SK-N-SH (cell line): ENCODE results near the gene FGF8. TPM values are rescaled to one million over a fixed set of nuclear protein-coding genes. Genes with fewer than 3 reads are reported as not detected.

ENCODE experiments used
- CTCF ChIA-PET: fragments of 300-600, 350-600 bp; formaldehyde crosslinking; extraction: SDS; loops from one replicate; lab custom pipeline; 2021; lab: Yijun Ruan, JAX
- POLR2A ChIA-PET: fragments of 350-600 bp; sonication (Branson Sonifier 250); formaldehyde crosslinking; extraction: SDS; loops from one replicate; lab custom pipeline; 2020; ENCODE audit warnings: antibody characterized with exemption, inconsistent platforms; lab: Yijun Ruan, JAX
- DNase-seq: peaks from one replicate; pipeline ENCODE4 v3.0.0; 2012
- H2AFZ ChIP-seq: fragments of 200-600 bp; sonication (generic); 2 replicates; pipeline ENCODE4 v1.8.1; 2016; ENCODE audit warnings: antibody characterized with exemption, mild to moderate bottlenecking, low read depth
- H3F3A ChIP-seq: fragments of 200-600 bp; sonication (generic); replicated peaks from 2 replicates; pipeline ENCODE3; 2016; ENCODE audit warnings: antibody characterized with exemption, mild to moderate bottlenecking; ENCODE audit not compliant: insufficient read depth
- H3K27ac ChIP-seq, 2 experiments: fragments of 200-500 bp in 1 of 2; fragments of 200-600 bp in 1 of 2; sonication (Bioruptor generic) in 1 of 2; sonication (generic), shearing (Covaris generic) in 1 of 2; 2 replicates each; pipeline versions ENCODE4 v1.5.1 to v1.6.1; 2014 to 2016; ENCODE audit warnings: low read depth in 2 of 2, inconsistent platforms in 1 of 2, low read length in 1 of 2, mild to moderate bottlenecking in 1 of 2, mixed read lengths in 1 of 2
- H3K27me3 ChIP-seq: fragments of 200-600 bp; sonication (generic), shearing (Covaris generic); 2 replicates; pipeline ENCODE4 v1.6.1; 2016; ENCODE audit warnings: mixed run types; ENCODE audit not compliant: insufficient read depth
- H3K36me3 ChIP-seq, 2 experiments: fragments of 200-500 bp in 1 of 2; fragments of 200-600 bp in 1 of 2; sonication (Bioruptor generic) in 1 of 2; sonication (generic) in 1 of 2; replicated peaks in 1 of 2; 2 replicates each; pipeline versions ENCODE3 to v1.5.1; 2014 to 2016; ENCODE audit warnings: low read length in 1 of 2, mild to moderate bottlenecking in 1 of 2; ENCODE audit not compliant: insufficient read depth in 2 of 2, control insufficient read depth in 1 of 2
- H3K4me1 ChIP-seq, 2 experiments: fragments of 200-500 bp in 1 of 2; fragments of 200-600 bp in 1 of 2; sonication (Bioruptor generic) in 1 of 2; sonication (generic), shearing (Covaris generic) in 1 of 2; 2 replicates each; pipeline versions ENCODE4 v1.5.1 to v1.6.1; 2014 to 2016; ENCODE audit warnings: low read depth in 1 of 2, low read length in 1 of 2, mixed run types in 1 of 2; ENCODE audit not compliant: insufficient read depth in 2 of 2, control insufficient read depth in 1 of 2
- H3K4me2 ChIP-seq: fragments of 200-600 bp; sonication (generic), shearing (Covaris generic); 2 replicates; pipeline ENCODE4 v1.6.1; 2017; ENCODE audit warnings: mixed run types
- H3K4me3 ChIP-seq, 2 experiments: fragments of 200-500 bp in 1 of 2; fragments of 200-600 bp in 1 of 2; sonication (Bioruptor generic) in 1 of 2; sonication (generic), shearing (Covaris generic) in 1 of 2; 2 replicates each; pipeline versions ENCODE4 v1.5.1 to v1.8.1; 2014 to 2016; ENCODE audit warnings: low read depth in 2 of 2, inconsistent platforms in 1 of 2, low read length in 1 of 2, mild to moderate bottlenecking in 1 of 2, mixed read lengths in 1 of 2, moderate library complexity in 1 of 2
- H3K79me2 ChIP-seq: fragments of 200-600 bp; sonication (generic); 2 replicates; pipeline ENCODE4 v1.8.1; 2017; ENCODE audit warnings: mild to moderate bottlenecking; ENCODE audit not compliant: insufficient read depth
- H3K9ac ChIP-seq: fragments of 200-600 bp; sonication (generic); 2 replicates; pipeline ENCODE4 v1.6.1; 2017; ENCODE audit warnings: mixed run types
- H3K9me2 ChIP-seq: fragments of 200-600 bp; sonication (generic); 2 replicates; pipeline ENCODE4 v1.6.1; 2017; ENCODE audit warnings: mixed run types
- H3K9me3 ChIP-seq: fragments of 200-600 bp; sonication (generic); 2 replicates; pipeline ENCODE4 v1.6.1; 2017; ENCODE audit warnings: mixed run types, mild to moderate bottlenecking, moderate library complexity
- H4K20me1 ChIP-seq: fragments of 200-600 bp; sonication (generic); 2 replicates; pipeline ENCODE4 v1.6.1; 2017; ENCODE audit warnings: mild to moderate bottlenecking, mixed run types; ENCODE audit not compliant: insufficient read depth
- CHD2 ChIP-seq: fragments of 150-350 bp; IDR thresholded peaks from 2 replicates; pipeline ENCODE4 v1.6.1; 2018; ENCODE audit warnings: low read length; ENCODE audit not compliant: partially characterized antibody
- EP300 ChIP-seq, 2 experiments: IDR thresholded peaks; 2 replicates each; pipeline versions ENCODE4 v1.4.0 to v1.6.1; 2012; ENCODE audit warnings: borderline replicate concordance in 1 of 2, low read depth in 1 of 2, low read length in 1 of 2
- EZH2phosphoT487 ChIP-seq: fragments of 200-600 bp; sonication (generic); IDR thresholded peaks from 2 replicates; pipeline ENCODE4 v1.6.1; 2017; ENCODE audit warnings: low read depth, mixed run types, mild to moderate bottlenecking, antibody characterized with exemption, moderate library complexity, borderline replicate concordance
- FOSL2 ChIP-seq: IDR thresholded peaks from 2 replicates; pipeline ENCODE4 v1.4.0; 2012; ENCODE audit warnings: low read depth, mild to moderate bottlenecking, moderate library complexity, borderline replicate concordance
- FOXJ3 ChIP-seq: sonication (generic); formaldehyde crosslinking; IDR thresholded peaks from 2 replicates; pipeline ENCODE4 v1.5.1; 2020; ENCODE audit warnings: mild to moderate bottlenecking, missing genetic modification reagents
- GABPA ChIP-seq: IDR thresholded peaks from 2 replicates; pipeline ENCODE4 v1.4.0; 2012; ENCODE audit warnings: low read depth, mild to moderate bottlenecking
- GATA2 ChIP-seq: sonication (generic); formaldehyde crosslinking; IDR thresholded peaks from 2 replicates; pipeline ENCODE4 v1.5.0; 2020; ENCODE audit warnings: mild to moderate bottlenecking, missing genetic modification reagents
- JUND ChIP-seq: IDR thresholded peaks from 2 replicates; pipeline ENCODE4 v1.4.0; 2012
- MEF2A ChIP-seq: IDR thresholded peaks from 2 replicates; pipeline ENCODE4 v1.4.0; 2012; ENCODE audit warnings: low read depth, borderline replicate concordance
- NFIC ChIP-seq: IDR thresholded peaks from 2 replicates; pipeline ENCODE4 v1.4.0; 2012; ENCODE audit warnings: borderline replicate concordance
- NRF1 ChIP-seq: IDR thresholded peaks from 2 replicates; pipeline ENCODE4 v1.6.1; 2012; ENCODE audit warnings: low read depth, mild to moderate bottlenecking, low read length
- RFX5 ChIP-seq: IDR thresholded peaks from 2 replicates; pipeline ENCODE4 v1.6.1; 2012; ENCODE audit warnings: mild to moderate bottlenecking, improper control_type of control experiment, low read length
- RXRA ChIP-seq: IDR thresholded peaks from 2 replicates; pipeline ENCODE4 v1.4.0; 2012; ENCODE audit warnings: low read depth, mild to moderate bottlenecking, borderline replicate concordance
- SIN3A ChIP-seq: IDR thresholded peaks from 2 replicates; pipeline ENCODE4 v1.6.1; 2012; ENCODE audit warnings: low read depth, mild to moderate bottlenecking, low read length, moderate library complexity, borderline replicate concordance
- SMC3 ChIP-seq: IDR thresholded peaks from 2 replicates; pipeline ENCODE4 v1.6.1; 2012; ENCODE audit warnings: low read depth, low read length, improper control_type of control experiment
- TCF12 ChIP-seq: IDR thresholded peaks from 2 replicates; pipeline ENCODE4 v1.4.0; 2012
- WGBS: methylation state at CpG from one replicate; pipeline ENCODE4 v1.1.6; 2017; ENCODE audit warnings: low lambda C conversion rate; 5-methylcytosine and 5-hydroxymethylcytosine counted together
- polyA plus RNA-seq, 3 experiments: library from polyadenylated mRNA; depleted of rRNA; stranded (reverse); fragments of >200 nt; gene quantifications; 2 replicates each; pipeline ENCODE4 v1.2.3, GENCODE V29; 2012
- TF ChIP-seq, protein P1 (sequence below): IDR thresholded peaks from 2 replicates; pipeline ENCODE4 v1.6.1; 2012; ENCODE audit warnings: mild to moderate bottlenecking, low read depth, low read length, moderate library complexity
- TF ChIP-seq, protein P2 (sequence below): IDR thresholded peaks from 2 replicates; pipeline ENCODE4 v1.4.0; 2012; ENCODE audit warnings: low read depth, borderline replicate concordance
- TF ChIP-seq, protein P3 (sequence below): fragments of 150-350 bp; IDR thresholded peaks from 2 replicates; pipeline ENCODE4 v1.6.1; 2017; ENCODE audit warnings: antibody characterized with exemption, low read length, low read depth, borderline replicate concordance
- TF ChIP-seq, protein P4 (sequence below): fragments of 200-600 bp; sonication (generic); IDR thresholded peaks from 2 replicates; pipeline ENCODE4 v1.6.1; 2017; ENCODE audit warnings: antibody characterized with exemption, mild to moderate bottlenecking, moderate library complexity

Gene FGF8
- polyA plus RNA-seq, 1 of the 3 experiments (the other 2 are of a cell fraction), result not detected

DNA sequence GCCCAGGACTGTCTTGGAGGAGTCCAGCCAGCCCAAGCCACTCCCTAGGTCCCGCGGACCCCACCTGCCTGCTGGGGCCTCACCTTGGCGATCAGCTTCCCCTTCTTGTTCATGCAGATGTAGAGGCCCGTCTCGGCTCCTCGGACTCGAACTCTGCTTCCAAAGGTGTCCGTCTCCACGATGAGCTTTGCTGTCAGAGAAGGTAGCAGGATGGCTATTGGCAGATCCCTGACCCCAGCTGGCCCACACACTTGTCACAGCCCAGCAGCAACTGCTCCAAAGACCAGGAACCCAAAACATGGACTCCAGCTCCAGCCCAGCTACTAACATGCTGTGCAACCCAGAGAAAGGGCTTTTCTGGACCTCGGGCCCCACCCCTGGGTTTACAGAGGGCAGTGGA is 4.5 kb downstream of the FGF8 start:
- peak; percentile 18 for DNase-seq
- Histone ChIP-seq H3K36me3 (no peaks in the 10 kb centered on the region), H3K4me1 (no peaks in the 10 kb centered on the region; a peak in 1 of 4 replicates), H2AFZ (no peak overlapping the region), H3K4me2 (no peak overlapping the region), H3K9me3 (no peaks in the 10 kb centered on the region), H4K20me1 (no peaks in the 10 kb centered on the region), H3F3A (no peaks in the 10 kb centered on the region), H3K79me2 (no peaks in the 10 kb centered on the region), H3K9ac (no peak overlapping the region), H3K27ac (no peak overlapping the region), H3K4me3 (no peak overlapping the region), H3K27me3 (no peaks in the 10 kb centered on the region), H3K9me2 (no peaks in the 10 kb centered on the region)
- ChIA-PET CTCF (interaction anchor here (0.8 to 4.0 kb wide), 4 partner anchors 11 to 558 kb away, joined by 3 to 35 read pairs (median 4); partner anchors contain the start of gene NPM3), POLR2A (no interaction called here)
- no peak for TF ChIP-seq EZH2phosphoT487
- TF ChIP-seq, protein P1, sequence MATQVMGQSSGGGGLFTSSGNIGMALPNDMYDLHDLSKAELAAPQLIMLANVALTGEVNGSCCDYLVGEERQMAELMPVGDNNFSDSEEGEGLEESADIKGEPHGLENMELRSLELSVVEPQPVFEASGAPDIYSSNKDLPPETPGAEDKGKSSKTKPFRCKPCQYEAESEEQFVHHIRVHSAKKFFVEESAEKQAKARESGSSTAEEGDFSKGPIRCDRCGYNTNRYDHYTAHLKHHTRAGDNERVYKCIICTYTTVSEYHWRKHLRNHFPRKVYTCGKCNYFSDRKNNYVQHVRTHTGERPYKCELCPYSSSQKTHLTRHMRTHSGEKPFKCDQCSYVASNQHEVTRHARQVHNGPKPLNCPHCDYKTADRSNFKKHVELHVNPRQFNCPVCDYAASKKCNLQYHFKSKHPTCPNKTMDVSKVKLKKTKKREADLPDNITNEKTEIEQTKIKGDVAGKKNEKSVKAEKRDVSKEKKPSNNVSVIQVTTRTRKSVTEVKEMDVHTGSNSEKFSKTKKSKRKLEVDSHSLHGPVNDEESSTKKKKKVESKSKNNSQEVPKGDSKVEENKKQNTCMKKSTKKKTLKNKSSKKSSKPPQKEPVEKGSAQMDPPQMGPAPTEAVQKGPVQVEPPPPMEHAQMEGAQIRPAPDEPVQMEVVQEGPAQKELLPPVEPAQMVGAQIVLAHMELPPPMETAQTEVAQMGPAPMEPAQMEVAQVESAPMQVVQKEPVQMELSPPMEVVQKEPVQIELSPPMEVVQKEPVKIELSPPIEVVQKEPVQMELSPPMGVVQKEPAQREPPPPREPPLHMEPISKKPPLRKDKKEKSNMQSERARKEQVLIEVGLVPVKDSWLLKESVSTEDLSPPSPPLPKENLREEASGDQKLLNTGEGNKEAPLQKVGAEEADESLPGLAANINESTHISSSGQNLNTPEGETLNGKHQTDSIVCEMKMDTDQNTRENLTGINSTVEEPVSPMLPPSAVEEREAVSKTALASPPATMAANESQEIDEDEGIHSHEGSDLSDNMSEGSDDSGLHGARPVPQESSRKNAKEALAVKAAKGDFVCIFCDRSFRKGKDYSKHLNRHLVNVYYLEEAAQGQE, result no peak
- no peak for TF ChIP-seq FOSL2
- no peak for TF ChIP-seq SMC3
- TF ChIP-seq CHD2, result no peak
- TF ChIP-seq NRF1, result no peak
- TF ChIP-seq TCF12, result no peak
- TF ChIP-seq, protein P2, sequence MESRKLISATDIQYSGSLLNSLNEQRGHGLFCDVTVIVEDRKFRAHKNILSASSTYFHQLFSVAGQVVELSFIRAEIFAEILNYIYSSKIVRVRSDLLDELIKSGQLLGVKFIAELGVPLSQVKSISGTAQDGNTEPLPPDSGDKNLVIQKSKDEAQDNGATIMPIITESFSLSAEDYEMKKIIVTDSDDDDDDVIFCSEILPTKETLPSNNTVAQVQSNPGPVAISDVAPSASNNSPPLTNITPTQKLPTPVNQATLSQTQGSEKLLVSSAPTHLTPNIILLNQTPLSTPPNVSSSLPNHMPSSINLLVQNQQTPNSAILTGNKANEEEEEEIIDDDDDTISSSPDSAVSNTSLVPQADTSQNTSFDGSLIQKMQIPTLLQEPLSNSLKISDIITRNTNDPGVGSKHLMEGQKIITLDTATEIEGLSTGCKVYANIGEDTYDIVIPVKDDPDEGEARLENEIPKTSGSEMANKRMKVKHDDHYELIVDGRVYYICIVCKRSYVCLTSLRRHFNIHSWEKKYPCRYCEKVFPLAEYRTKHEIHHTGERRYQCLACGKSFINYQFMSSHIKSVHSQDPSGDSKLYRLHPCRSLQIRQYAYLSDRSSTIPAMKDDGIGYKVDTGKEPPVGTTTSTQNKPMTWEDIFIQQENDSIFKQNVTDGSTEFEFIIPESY, result no peak
- TF ChIP-seq EP300 (IDR thresholded peaks at IDR 0.05; ENCODE audit: borderline replicate concordance in 1 of 2, low read depth in 1 of 2, low read length in 1 of 2), result no peak
- TF ChIP-seq, protein P3, sequence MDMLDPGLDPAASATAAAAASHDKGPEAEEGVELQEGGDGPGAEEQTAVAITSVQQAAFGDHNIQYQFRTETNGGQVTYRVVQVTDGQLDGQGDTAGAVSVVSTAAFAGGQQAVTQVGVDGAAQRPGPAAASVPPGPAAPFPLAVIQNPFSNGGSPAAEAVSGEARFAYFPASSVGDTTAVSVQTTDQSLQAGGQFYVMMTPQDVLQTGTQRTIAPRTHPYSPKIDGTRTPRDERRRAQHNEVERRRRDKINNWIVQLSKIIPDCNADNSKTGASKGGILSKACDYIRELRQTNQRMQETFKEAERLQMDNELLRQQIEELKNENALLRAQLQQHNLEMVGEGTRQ, result no peak
- no peak for TF ChIP-seq GABPA
- no peak for TF ChIP-seq GATA2 (CRISPR knock-in tag)
- no peak for TF ChIP-seq NFIC
- no peak for TF ChIP-seq RFX5
- TF ChIP-seq MEF2A, result no peak
- TF ChIP-seq FOXJ3 (CRISPR knock-in tag), result no peak
- TF ChIP-seq RXRA, result no peak
- no peak for TF ChIP-seq JUND
- TF ChIP-seq SIN3A, result no peak
- TF ChIP-seq, protein P4, sequence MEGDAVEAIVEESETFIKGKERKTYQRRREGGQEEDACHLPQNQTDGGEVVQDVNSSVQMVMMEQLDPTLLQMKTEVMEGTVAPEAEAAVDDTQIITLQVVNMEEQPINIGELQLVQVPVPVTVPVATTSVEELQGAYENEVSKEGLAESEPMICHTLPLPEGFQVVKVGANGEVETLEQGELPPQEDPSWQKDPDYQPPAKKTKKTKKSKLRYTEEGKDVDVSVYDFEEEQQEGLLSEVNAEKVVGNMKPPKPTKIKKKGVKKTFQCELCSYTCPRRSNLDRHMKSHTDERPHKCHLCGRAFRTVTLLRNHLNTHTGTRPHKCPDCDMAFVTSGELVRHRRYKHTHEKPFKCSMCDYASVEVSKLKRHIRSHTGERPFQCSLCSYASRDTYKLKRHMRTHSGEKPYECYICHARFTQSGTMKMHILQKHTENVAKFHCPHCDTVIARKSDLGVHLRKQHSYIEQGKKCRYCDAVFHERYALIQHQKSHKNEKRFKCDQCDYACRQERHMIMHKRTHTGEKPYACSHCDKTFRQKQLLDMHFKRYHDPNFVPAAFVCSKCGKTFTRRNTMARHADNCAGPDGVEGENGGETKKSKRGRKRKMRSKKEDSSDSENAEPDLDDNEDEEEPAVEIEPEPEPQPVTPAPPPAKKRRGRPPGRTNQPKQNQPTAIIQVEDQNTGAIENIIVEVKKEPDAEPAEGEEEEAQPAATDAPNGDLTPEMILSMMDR, result no peak
- 84% methylated on average over 10 of the region's 10 CpGs for WGBS
